Sigmoid colon (tissue), 7 donors: Measurements from ENCODE around the gene ASPSCR1. TPM values are rescaled to one million over a fixed set of nuclear protein-coding genes. Genes with fewer than 3 reads are reported as not detected.
"Not testable (repeated sequence)": the region's sequence is repeated elsewhere in the genome, so short reads cannot be mapped to it uniquely, and the experiment has no call there.

Experiments
- DNase-seq: peaks from one replicate; pipeline ENCODE4 v3.0.0-alpha.2; 2019
- H3K27ac ChIP-seq, 4 donors: fragments of 200-600 bp; sonication (generic); one replicate each; pipeline ENCODE4 v1.5.1; 2016 to 2019; ENCODE audit warnings: mild to moderate bottlenecking in 1 of 4
- H3K27me3 ChIP-seq, 3 donors: fragments of 200-600 bp; sonication (generic); one replicate each; pipeline ENCODE4 v1.5.1; 2019; ENCODE audit warnings: mild to moderate bottlenecking in 1 of 3
- H3K36me3 ChIP-seq, 4 donors: fragments of 200-600 bp; sonication (generic); one replicate each; pipeline ENCODE4 v1.5.1; 2016 to 2019
- H3K4me1 ChIP-seq, 4 donors: fragments of 200-600 bp; sonication (generic); one replicate each; pipeline ENCODE4 v1.5.1; 2017 to 2019
- H3K4me3 ChIP-seq, 4 donors: fragments of 200-600 bp; sonication (generic); one replicate each; pipeline ENCODE4 v1.5.1; 2017 to 2019; ENCODE audit warnings: mild to moderate bottlenecking in 2 of 4, moderate library complexity in 1 of 4
- H3K9me3 ChIP-seq, 4 donors: fragments of 200-600 bp in 3 of 4; sonication (generic) in 3 of 4; one replicate each; pipeline versions ENCODE4 v1.5.1 to v1.6.1; 2013 to 2019
- EP300 ChIP-seq, 4 donors: sonication (generic); formaldehyde crosslinking; IDR thresholded peaks; one replicate each; pipeline ENCODE4 v1.6.1; 2017; ENCODE audit warnings: antibody characterized with exemption in 4 of 4
- POLR2A ChIP-seq, 2 donors: fragments of 450-650 bp; IDR thresholded peaks; one replicate each; pipeline ENCODE4 v1.6.1; 2016; ENCODE audit warnings: antibody characterized with exemption in 2 of 2, mild to moderate bottlenecking in 2 of 2, moderate library complexity in 2 of 2
- POLR2AphosphoS5 ChIP-seq, 4 donors: sonication (generic); formaldehyde crosslinking; IDR thresholded peaks; one replicate each; pipeline ENCODE4 v1.6.1; 2017; ENCODE audit warnings: antibody characterized with exemption in 4 of 4
- WGBS, 2 donors: extraction: QIAGEN DNeasy Blood & Tissue Kit; methylation state at CpG; one replicate each; pipeline ENCODE4 v1.1.7; 2013; 5-methylcytosine and 5-hydroxymethylcytosine counted together
- intact Hi-C: fragments of 100-400 bp; cut with DNase I; formaldehyde crosslinking; loops from one replicate; pipeline ENCODE4 v1.15.1; 2023
- polyA plus RNA-seq, 3 donors: library from polyadenylated mRNA; stranded (reverse); fragments of 200-250 nt; gene quantifications; one replicate each; pipeline ENCODE4 v1.2.3, GENCODE V29; 2013
- total RNA-seq, 4 donors: library from RNA; depleted of rRNA; stranded (reverse); fragments of >200 nt; gene quantifications; one replicate each; pipeline ENCODE4 v1.1.0, GENCODE V29; 2016
- TF ChIP-seq, protein P1 (sequence below), 4 experiments: fragments of 450-650 bp in 3 of 4; fragments of 200-600 bp in 1 of 4; IDR thresholded peaks; one replicate each; pipeline ENCODE4 v1.5.1; 2016 to 2019; ENCODE audit warnings: antibody characterized with exemption in 4 of 4, mild to moderate bottlenecking in 3 of 4, moderate library complexity in 2 of 4
- donor health status: healthy with polysubstance abuse.
- donor health status: Bipolar disorder and iron deficiency.
- donor health status: healthy.

The ASPSCR1 gene
- total and polyA plus RNA-seq, 7 donors: 9.3 to 35.9 (median 23.4) TPM

DNA sequence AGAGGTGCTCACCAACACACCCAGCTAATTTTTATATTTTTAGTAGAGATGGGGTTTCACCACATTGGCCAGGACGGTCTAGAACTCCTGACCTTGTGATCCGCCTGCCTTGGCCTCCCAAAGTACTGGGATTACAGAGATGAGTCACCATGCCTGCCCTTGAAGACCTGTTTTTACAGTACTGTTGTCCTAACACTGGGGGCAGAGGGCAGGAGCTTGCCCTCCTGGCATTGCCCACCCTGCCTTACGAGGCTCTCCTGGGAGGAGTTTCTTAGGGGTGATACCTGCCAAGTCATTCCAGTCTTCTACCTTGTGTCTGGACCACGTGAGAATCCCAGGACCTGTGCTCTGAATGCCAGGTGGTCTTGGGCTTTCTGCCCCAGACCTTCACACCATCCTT lies 2.7 kb downstream of the ASPSCR1 start:
- peaks cover 0 to 20% (median 18%) of the 10 kb centered on the region in 4 donors for H3K4me1 ChIP-seq
- WGBS, 2 donors: 92 to 93% methylated on average over 4 of the region's 4 CpGs
- intact Hi-C loops: no loop called here
- no peak overlapping the region for H3K4me3 ChIP-seq
- H3K27ac ChIP-seq: no peak overlapping the region
- TF ChIP-seq, protein P1, sequence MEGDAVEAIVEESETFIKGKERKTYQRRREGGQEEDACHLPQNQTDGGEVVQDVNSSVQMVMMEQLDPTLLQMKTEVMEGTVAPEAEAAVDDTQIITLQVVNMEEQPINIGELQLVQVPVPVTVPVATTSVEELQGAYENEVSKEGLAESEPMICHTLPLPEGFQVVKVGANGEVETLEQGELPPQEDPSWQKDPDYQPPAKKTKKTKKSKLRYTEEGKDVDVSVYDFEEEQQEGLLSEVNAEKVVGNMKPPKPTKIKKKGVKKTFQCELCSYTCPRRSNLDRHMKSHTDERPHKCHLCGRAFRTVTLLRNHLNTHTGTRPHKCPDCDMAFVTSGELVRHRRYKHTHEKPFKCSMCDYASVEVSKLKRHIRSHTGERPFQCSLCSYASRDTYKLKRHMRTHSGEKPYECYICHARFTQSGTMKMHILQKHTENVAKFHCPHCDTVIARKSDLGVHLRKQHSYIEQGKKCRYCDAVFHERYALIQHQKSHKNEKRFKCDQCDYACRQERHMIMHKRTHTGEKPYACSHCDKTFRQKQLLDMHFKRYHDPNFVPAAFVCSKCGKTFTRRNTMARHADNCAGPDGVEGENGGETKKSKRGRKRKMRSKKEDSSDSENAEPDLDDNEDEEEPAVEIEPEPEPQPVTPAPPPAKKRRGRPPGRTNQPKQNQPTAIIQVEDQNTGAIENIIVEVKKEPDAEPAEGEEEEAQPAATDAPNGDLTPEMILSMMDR (IDR thresholded peaks at IDR 0.05): no peak
- no peak for TF ChIP-seq EP300 (IDR thresholded peaks at IDR 0.05)
- no peak for TF ChIP-seq POLR2A (IDR thresholded peaks at IDR 0.05)
- TF ChIP-seq POLR2AphosphoS5 (IDR thresholded peaks at IDR 0.05): no peak
- H3K9me3 ChIP-seq: no peaks in the 10 kb centered on the region
- peaks cover 2 to 47% (median 8%) of the 10 kb centered on the region in 4 donors for H3K36me3 ChIP-seq
- H3K27me3 ChIP-seq: no peaks in the 10 kb centered on the region
- no peak for DNase-seq

DNA sequence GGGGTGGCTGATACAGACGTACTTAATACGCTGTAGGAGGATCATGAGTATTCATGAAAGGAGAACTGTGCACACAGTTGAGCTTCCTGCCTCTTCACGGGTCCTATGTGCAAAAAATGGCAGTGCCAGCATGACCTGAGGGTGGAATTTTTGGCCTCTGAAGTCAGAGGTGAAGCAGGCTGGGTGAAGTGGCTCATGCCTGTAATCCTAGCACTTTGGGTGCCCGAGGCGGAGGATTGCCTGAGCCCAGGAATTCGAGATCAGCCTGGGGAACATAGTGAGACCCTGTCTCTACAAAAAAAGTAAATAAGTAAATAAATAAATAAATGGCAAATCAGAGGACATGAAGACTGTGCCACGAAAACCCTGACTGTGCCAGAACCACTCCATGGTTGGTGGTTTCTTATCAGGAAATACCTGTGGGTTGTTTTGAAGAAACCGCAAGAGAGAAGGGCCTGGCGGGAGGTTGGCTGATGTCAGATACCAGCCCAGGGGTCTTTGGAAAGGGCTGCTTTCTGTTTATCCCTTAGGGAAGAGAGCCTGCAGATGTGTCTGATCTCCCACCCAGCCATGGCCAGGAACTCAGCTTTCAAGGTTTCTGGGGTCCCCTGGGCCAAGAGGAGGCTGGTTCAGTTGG lies 3.4 kb downstream of the ASPSCR1 start:
- no peak for DNase-seq
- H3K4me3 ChIP-seq: no peak overlapping the region
- 65 to 89% methylated on average over 9 of the region's 9 CpGs for WGBS, 2 donors
- H3K4me1 ChIP-seq: peaks cover 0 to 20% (median 18%) of the 10 kb centered on the region in 4 donors
- no peaks in the 10 kb centered on the region for H3K9me3 ChIP-seq
- no peaks in the 10 kb centered on the region for H3K27me3 ChIP-seq
- no peak overlapping the region for H3K27ac ChIP-seq
- intact Hi-C loops: no loop called here
- no peak for TF ChIP-seq POLR2AphosphoS5 (IDR thresholded peaks at IDR 0.05)
- TF ChIP-seq, protein P1 (IDR thresholded peaks at IDR 0.05): no peak
- no peak for TF ChIP-seq EP300 (IDR thresholded peaks at IDR 0.05)
- no peak for TF ChIP-seq POLR2A (IDR thresholded peaks at IDR 0.05)
- H3K36me3 ChIP-seq: peaks cover 4 to 54% (median 14%) of the 10 kb centered on the region in 4 donors

DNA sequence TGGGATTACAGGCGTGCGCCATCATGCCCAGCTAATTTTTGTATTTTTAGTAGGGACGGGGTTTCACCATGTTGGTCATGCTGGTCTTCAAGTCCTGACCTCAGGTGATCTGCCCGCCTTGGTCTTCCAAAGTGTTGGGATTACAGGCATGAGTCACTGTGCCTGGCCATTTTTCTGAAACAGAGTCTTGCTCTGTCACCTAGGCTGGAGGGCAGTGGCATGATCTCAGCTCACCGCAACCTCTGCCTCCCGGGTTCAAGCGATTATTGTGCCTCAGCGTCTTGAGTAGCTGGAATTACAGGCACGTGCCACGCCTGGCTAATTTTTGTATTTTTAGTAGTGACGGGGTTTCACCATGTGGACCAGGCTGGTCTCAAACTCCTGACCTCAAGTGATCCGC lies 4.1 kb downstream of the ASPSCR1 start:
- H3K9me3 ChIP-seq, H3K27ac ChIP-seq, DNase-seq, intact Hi-C loops, H3K4me3 ChIP-seq, H3K27me3 ChIP-seq: not testable (repeated sequence)
- peaks cover 4 to 61% (median 14%) of the 10 kb centered on the region in 4 donors for H3K36me3 ChIP-seq
- H3K4me1 ChIP-seq: peaks cover 0 to 18% (median 14%) of the 10 kb centered on the region in 4 donors
- WGBS, 2 donors: 95 to 97% methylated on average over 12 of the region's 12 CpGs

DNA sequence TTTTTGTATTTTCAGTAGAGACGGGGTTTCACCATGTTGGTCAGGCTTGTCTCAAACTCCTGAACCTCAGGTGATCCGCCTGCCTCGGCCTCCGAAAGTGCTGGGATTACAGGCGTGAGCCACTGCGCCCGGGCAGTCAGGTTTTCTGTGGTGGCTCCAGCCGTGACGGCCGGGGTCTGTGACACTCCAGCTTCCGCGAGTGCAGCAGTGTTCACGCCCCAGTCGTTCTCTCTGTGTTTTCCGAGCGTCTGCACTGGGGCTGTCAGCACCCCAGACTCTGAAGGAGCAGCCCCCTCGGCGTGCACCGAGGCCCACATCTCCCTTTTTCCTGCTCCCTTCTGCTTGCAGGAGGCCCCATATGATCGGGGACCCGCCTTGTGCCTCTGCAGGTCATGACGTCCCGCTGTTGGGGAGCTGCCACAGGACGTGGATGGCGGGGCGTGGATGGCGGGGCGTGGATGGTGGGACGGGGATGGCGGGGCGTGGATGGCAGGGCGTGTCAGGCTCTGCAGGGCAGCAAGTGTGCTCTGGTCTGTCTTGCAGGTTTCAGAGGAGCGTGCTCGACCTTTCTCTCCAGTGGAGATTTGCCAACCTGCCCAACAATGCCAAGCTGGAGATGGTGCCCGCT lies 5.7 kb downstream of the ASPSCR1 start:
- no peak overlapping the region for H3K4me3 ChIP-seq
- TF ChIP-seq, protein P1 (IDR thresholded peaks at IDR 0.05): no peak
- TF ChIP-seq POLR2A (IDR thresholded peaks at IDR 0.05) (no peak), EP300 (IDR thresholded peaks at IDR 0.05) (no peak), POLR2AphosphoS5 (IDR thresholded peaks at IDR 0.05) (no peak)
- H3K27ac ChIP-seq: no peak overlapping the region
- no peaks in the 10 kb centered on the region for H3K27me3 ChIP-seq
- peaks cover 4 to 68% (median 14%) of the 10 kb centered on the region in 4 donors for H3K36me3 ChIP-seq
- peaks cover 0 to 9% (median 8%) of the 10 kb centered on the region in 4 donors for H3K4me1 ChIP-seq
- no peak for DNase-seq
- 80 to 92% methylated on average over 35 of the region's 35 CpGs for WGBS, 2 donors
- intact Hi-C loops: no loop called here
- H3K9me3 ChIP-seq: no peaks in the 10 kb centered on the region

DNA sequence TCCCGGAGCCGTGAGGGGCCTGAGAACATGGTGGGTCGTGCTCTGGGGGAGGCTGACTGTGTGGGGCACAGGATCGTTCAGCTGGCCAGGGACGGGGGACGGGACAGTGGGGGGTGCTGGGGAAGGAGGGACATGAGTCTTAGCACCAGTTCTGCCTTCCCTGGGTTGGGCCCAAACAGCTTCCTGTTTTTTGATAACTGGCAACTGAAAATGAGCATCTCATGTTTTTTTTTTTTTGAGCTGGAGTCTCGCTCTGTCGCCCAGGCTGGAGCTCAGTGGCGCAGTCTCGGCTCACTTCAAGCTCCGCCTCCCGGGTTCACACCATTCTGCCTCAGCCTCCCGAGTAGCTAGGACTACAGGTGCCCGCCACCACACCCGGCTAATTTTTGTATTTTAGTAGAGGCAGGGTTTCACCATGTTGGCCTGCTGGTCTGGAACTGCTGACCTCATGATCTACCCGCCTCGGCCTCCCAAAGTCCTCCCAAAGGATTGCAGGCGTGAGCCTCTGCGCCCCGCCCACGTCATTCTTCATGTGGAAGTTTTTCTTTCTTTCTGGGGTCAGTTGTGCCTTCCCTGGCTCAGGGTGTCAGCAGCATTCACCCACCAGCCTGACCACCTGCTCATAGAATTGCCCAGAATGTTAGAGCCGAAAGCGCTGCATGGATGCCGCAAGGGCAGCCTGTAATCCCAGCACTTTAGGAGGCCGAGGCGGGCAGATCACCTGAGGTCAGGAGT lies 6.4 kb downstream of the ASPSCR1 start:
- Histone ChIP-seq H3K4me3 (no peak overlapping the region), H3K4me1 (peaks cover 0 to 2% (median 1%) of the 10 kb centered on the region in 4 donors), H3K27ac (no peak overlapping the region), H3K27me3 (no peaks in the 10 kb centered on the region), H3K9me3 (no peaks in the 10 kb centered on the region), H3K36me3 (peaks cover 4 to 68% (median 14%) of the 10 kb centered on the region in 4 donors)
- intact Hi-C loops: no loop called here
- TF ChIP-seq POLR2A (IDR thresholded peaks at IDR 0.05) (no peak), EP300 (IDR thresholded peaks at IDR 0.05) (no peak), POLR2AphosphoS5 (IDR thresholded peaks at IDR 0.05) (no peak)
- TF ChIP-seq, protein P1 (IDR thresholded peaks at IDR 0.05): no peak
- WGBS, 2 donors: 92 to 96% methylated on average over 26 of the region's 26 CpGs
- no peak for DNase-seq
